HEK293T (cell line): ENCODE measurements around the gene C12orf56.

Experiments used
- CTCF ChIA-PET: fragments of 350-600 bp; formaldehyde crosslinking; extraction: SDS; loops from one replicate; lab custom pipeline; 2021; ENCODE audit warnings: antibody characterized with exemption, inconsistent platforms; lab: Yijun Ruan, JAX
- POLR2A ChIA-PET: fragments of 350-600 bp; formaldehyde crosslinking; extraction: SDS; loops from one replicate; lab custom pipeline; 2020; ENCODE audit warnings: antibody characterized with exemption, inconsistent platforms; lab: Yijun Ruan, JAX
- DNase-seq: peaks from one replicate; pipeline ENCODE4 v3.0.0; 2012; ENCODE audit warnings: mixed read lengths; ENCODE audit errors: extremely low spot score
- ARNT ChIP-seq: fragments of 450-650 bp; IDR thresholded peaks from 2 replicates; pipeline ENCODE4 v1.6.1; 2017; ENCODE audit warnings: mild to moderate bottlenecking
- BHLHE40 ChIP-seq: fragments of 450-650 bp; IDR thresholded peaks from 2 replicates; pipeline ENCODE4 v1.6.1; 2016; ENCODE audit warnings: mild to moderate bottlenecking, moderate library complexity, borderline replicate concordance
- CTBP1 ChIP-seq: fragments of 450-650 bp; IDR thresholded peaks from 2 replicates; pipeline ENCODE4 v1.6.1; 2016; ENCODE audit warnings: borderline replicate concordance
- ELF4 ChIP-seq: fragments of 450-650 bp; IDR thresholded peaks from 2 replicates; pipeline ENCODE4 v1.6.1; 2017; ENCODE audit warnings: antibody characterized with exemption
- FOXA1 ChIP-seq: fragments of 450-650 bp; IDR thresholded peaks from 2 replicates; pipeline ENCODE4 v1.6.1; 2016; ENCODE audit warnings: mild to moderate bottlenecking
- FOXK2 ChIP-seq: fragments of 450-650 bp; IDR thresholded peaks from 2 replicates; pipeline ENCODE4 v1.6.1; 2016; ENCODE audit warnings: mild to moderate bottlenecking
- FOXM1 ChIP-seq: fragments of 450-650 bp; IDR thresholded peaks from 2 replicates; pipeline ENCODE4 v1.6.1; 2017; ENCODE audit warnings: mild to moderate bottlenecking, borderline replicate concordance
- HDGF ChIP-seq: fragments of 450-650 bp; IDR thresholded peaks from 2 replicates; pipeline ENCODE4 v1.6.1; 2017; ENCODE audit warnings: antibody characterized with exemption, borderline replicate concordance
- L3MBTL2 ChIP-seq: fragments of 450-650 bp; conservative IDR thresholded peaks from 2 replicates; pipeline ENCODE4 v1.6.1; 2016; ENCODE audit warnings: mild to moderate bottlenecking
- LEF1 ChIP-seq: fragments of 450-650 bp; IDR thresholded peaks from 2 replicates; pipeline ENCODE4 v1.6.1; 2017; ENCODE audit warnings: mild to moderate bottlenecking, borderline replicate concordance
- NFRKB ChIP-seq: fragments of 450-650 bp; IDR thresholded peaks from 2 replicates; pipeline ENCODE4 v1.6.1; 2016; ENCODE audit warnings: mild to moderate bottlenecking, moderate library complexity
- PKNOX1 ChIP-seq: fragments of 450-650 bp; IDR thresholded peaks from 2 replicates; pipeline ENCODE4 v1.6.1; 2016
- SP1 ChIP-seq: fragments of 450-650 bp; IDR thresholded peaks from 2 replicates; pipeline ENCODE4 v1.6.1; 2017
- SUZ12 ChIP-seq: fragments of 450-650 bp; IDR thresholded peaks from 2 replicates; pipeline ENCODE4 v1.6.1; 2016; ENCODE audit warnings: mild to moderate bottlenecking
- TARDBP ChIP-seq: fragments of 450-650 bp; IDR thresholded peaks from 2 replicates; pipeline ENCODE4 v1.6.1; 2016
- ZNF384 ChIP-seq: fragments of 450-650 bp; IDR thresholded peaks from 2 replicates; pipeline ENCODE4 v1.6.1; 2016

C12orf56 gene

GRCh38 chr12:64269161-64269560 is 121.4 kb downstream of the C12orf56 start:
- ChIA-PET CTCF (interaction anchor here (0.6 kb wide), 1 partner anchor 45 kb away, joined by 5 read pairs; no protein-coding TSS in a partner anchor), POLR2A (no interaction called here)
- DNase-seq = no peak
- TF ChIP-seq ZNF384 (no peak), CTBP1 (no peak), NFRKB (no peak), L3MBTL2 (no peak), FOXA1 (no peak), ELF4 (no peak)

DNA sequence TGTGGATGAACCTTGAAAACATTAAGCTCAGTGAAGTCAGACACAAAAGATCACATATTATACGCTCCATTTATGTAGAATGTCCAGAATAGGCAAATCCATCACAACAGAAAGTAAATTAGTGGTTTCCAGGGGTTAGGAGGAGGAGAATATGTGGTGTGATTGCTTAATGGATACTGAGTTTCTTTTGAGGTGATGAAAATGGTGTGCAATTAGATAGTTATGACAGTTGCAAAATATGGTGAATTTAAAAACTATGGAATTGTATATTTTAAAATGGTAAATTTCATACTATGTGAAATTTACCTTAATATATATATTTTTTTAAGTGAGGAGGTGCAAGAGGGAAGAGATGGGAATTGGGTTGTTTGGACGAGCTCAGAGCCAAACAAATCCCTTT is 122.1 kb downstream of the C12orf56 start:
- ChIA-PET CTCF (no interaction called here), POLR2A (no interaction called here)
- no peak for TF ChIP-seq FOXK2
- no peak for TF ChIP-seq ZNF384
- TF ChIP-seq SP1 = no peak

GRCh38 chr12:64265839-64266238 is 124.7 kb downstream of the C12orf56 start:
- ChIA-PET POLR2A (no interaction called here), CTCF (no interaction called here)
- DNase-seq = no peak
- no peak for TF ChIP-seq FOXM1
- TF ChIP-seq NFRKB = no peak
- TF ChIP-seq CTBP1 = no peak
- no peak for TF ChIP-seq ARNT

More for the DNA sequence above, 122.1 kb downstream of the C12orf56 start:
- no peak for DNase-seq

GRCh38 chr12:64261813-64262212 is 128.7 kb downstream of the C12orf56 start:
- ChIA-PET CTCF (interaction anchor here (0.7 kb wide), 1 partner anchor 9 kb away, joined by 4 read pairs; no protein-coding TSS in a partner anchor), POLR2A (no interaction called here)
- DNase-seq = no peak
- TF ChIP-seq NFRKB = no peak
- no peak for TF ChIP-seq LEF1
- TF ChIP-seq ELF4 = no peak

DNA sequence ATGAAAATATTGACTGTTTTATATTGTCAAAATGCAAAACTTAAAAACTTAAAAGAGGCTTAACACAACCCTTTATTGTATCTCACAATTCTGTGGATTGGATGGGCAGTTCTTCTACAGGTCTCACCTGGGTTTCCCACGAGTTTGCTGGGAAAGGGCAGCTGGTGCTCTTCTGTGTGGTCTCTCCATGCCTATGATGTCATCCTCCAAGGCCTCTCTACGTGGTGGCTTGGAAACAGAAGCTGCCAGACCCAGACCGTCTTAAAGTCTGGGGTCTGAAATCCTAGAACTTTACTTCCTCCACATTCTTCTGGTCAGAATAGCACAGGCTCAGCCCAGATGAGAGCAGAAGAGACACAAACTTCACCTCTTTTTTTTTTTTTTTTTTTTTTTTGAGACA is 132.0 kb downstream of the C12orf56 start:
- TF ChIP-seq NFRKB (no peak), ZNF384 (no peak), HDGF (no peak), FOXK2 (no peak)
- CTCF ChIA-PET = interaction anchor here (0.7 kb wide), 1 partner anchor 51 kb away, joined by 3 read pairs; no protein-coding TSS in a partner anchor
- DNase-seq = no peak
- POLR2A ChIA-PET = no interaction called here

GRCh38 chr12:64256166-64256800 is 134.3 kb downstream of the C12orf56 start:
- DNase-seq = peak; percentile 27
- ChIA-PET CTCF (interaction anchor here (0.9 to 1.3 kb wide), 3 partner anchors 14 to 430 kb away, joined by 3 read pairs; no protein-coding TSS in a partner anchor), POLR2A (no interaction called here)
- no peak for TF ChIP-seq LEF1

- CTCF ChIA-PET = interaction anchor here (0.6 to 0.7 kb wide), 2 partner anchors 14 to 22 kb away, joined by 3 to 4 read pairs; no protein-coding TSS in a partner anchor
- POLR2A ChIA-PET = no interaction called here
- TF ChIP-seq L3MBTL2 (no peak), FOXM1 (no peak), NFRKB (no peak), FOXA1 (no peak), HDGF (no peak), ELF4 (no peak), TARDBP (no peak), FOXK2 (no peak), SUZ12 (no peak), PKNOX1 (no peak), LEF1 (no peak), ZNF384 (no peak), SP1 (no peak), CTBP1 (no peak), ARNT (no peak), BHLHE40 (no peak)
- DNase-seq = no peak
Observed at GRCh38 chr12:64255249-64255648, 135.3 kb downstream of the C12orf56 start.

DNA sequence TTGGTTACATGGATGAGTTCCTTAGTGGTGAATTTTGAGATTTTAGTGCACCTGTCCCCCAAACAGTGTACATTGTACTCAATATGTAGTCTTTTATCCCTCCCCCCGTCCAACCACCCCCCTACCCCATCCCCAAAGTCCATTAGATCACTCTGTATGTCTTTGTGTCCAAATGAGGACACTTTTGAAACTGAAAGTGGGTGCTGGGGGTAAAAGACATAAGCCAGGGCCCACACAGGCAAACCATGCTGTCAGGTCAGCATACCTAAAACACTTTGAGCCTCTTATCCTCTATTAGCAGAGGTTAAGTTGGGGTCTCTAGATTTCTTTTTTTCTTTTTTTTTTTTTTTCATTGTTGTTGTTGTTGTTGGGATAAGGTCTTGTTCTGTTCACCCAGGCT is 137.2 kb downstream of the C12orf56 start:
- POLR2A ChIA-PET = no interaction called here
- CTCF ChIA-PET = no interaction called here
- no peak for DNase-seq
- no peak for TF ChIP-seq NFRKB
- no peak for TF ChIP-seq ELF4
- TF ChIP-seq LEF1 = no peak
- TF ChIP-seq SUZ12 = no peak
- no peak for TF ChIP-seq HDGF
- no peak for TF ChIP-seq SP1
- no peak for TF ChIP-seq BHLHE40
- no peak for TF ChIP-seq FOXA1
- TF ChIP-seq CTBP1 = no peak
- TF ChIP-seq ZNF384 = no peak
- no peak for TF ChIP-seq PKNOX1
- no peak for TF ChIP-seq FOXK2
- TF ChIP-seq L3MBTL2 = no peak
- TF ChIP-seq ARNT = no peak
